ENCODE measurements around the gene RESP18. TPM values are rescaled to one million over a fixed set of nuclear protein-coding genes. Genes with fewer than 3 reads are reported as not detected.
A peak's percentile ranks its signal among the peaks of the same experiment; 100 is the strongest.

The RESP18 gene
- total RNA-seq, 4 donors from 2014 or later = not detected

- no peak for DNase-seq (ENCODE audit: low spot score in 2 of 2)
- TF ChIP-seq CTCF (IDR thresholded peaks at IDR 0.05) = no peak
- peak in 1 of 2 donors; percentile 17 for TF ChIP-seq POLR2A (IDR thresholded peaks at IDR 0.05)
- TF ChIP-seq EP300 (IDR thresholded peaks at IDR 0.05) = peak in 1 of 2 donors; percentile 46
- H3K27me3 ChIP-seq = no peaks in the 10 kb centered on the region
- peak overlapping the region; percentile 66 to 100 (median 100) for H3K27ac ChIP-seq
- whole genome bisulfite sequencing, 2 donors = 51 to 60% methylated on average over 5 of the region's 5 CpGs
- H3K36me3 ChIP-seq = peaks cover 0 to 53% (median 6%) of the 10 kb centered on the region in 3 donors
- no peaks in the 10 kb centered on the region for H3K9me3 ChIP-seq
- H3K4me1 ChIP-seq = peaks cover 0 to 89% (median 47%) of the 10 kb centered on the region in 4 donors
- no peak overlapping the region for H3K4me3 ChIP-seq
These were observed 50.2 kb downstream of the RESP18 start for GRCh38 chr2:219282375-219282774.

GRCh38 chr2:219281588-219281987, 51.0 kb downstream of the RESP18 start:
- no peak overlapping the region for H3K4me3 ChIP-seq
- DNase-seq (ENCODE audit: low spot score in 2 of 2) = no peak
- 56 to 80% methylated on average over 8 of the region's 8 CpGs for WGBS, 2 donors
- H3K27me3 ChIP-seq = no peaks in the 10 kb centered on the region
- TF ChIP-seq CTCF (IDR thresholded peaks at IDR 0.05) = no peak
- no peak for TF ChIP-seq EP300 (IDR thresholded peaks at IDR 0.05)
- TF ChIP-seq POLR2A (IDR thresholded peaks at IDR 0.05) = no peak
- peaks cover 0 to 53% (median 6%) of the 10 kb centered on the region in 3 donors for H3K36me3 ChIP-seq
- peaks cover 0 to 82% (median 40%) of the 10 kb centered on the region in 4 donors for H3K4me1 ChIP-seq
- H3K9me3 ChIP-seq = no peaks in the 10 kb centered on the region
- peak overlapping the region; percentile 66 to 100 (median 100) for H3K27ac ChIP-seq

- Histone ChIP-seq H3K36me3 (peaks cover 0 to 52% (median 6%) of the 10 kb centered on the region in 3 donors), H3K9me3 (no peaks in the 10 kb centered on the region), H3K27ac (peak overlapping the region; percentile 94 to 100 (median 100)), H3K27me3 (no peaks in the 10 kb centered on the region), H3K4me1 (peaks cover 0 to 73% (median 35%) of the 10 kb centered on the region in 4 donors), H3K4me3 (peak overlapping the region in 3 of 4 donors; percentile 82 to 95 (median 85))
- 79 to 86% methylated on average over 4 of the region's 4 CpGs for WGBS, 2 donors
- TF ChIP-seq CTCF (IDR thresholded peaks at IDR 0.05) (no peak), EP300 (IDR thresholded peaks at IDR 0.05) (no peak), POLR2A (IDR thresholded peaks at IDR 0.05) (no peak)
- no peak for DNase-seq (ENCODE audit: low spot score in 2 of 2)
These were observed 51.9 kb downstream of the RESP18 start for GRCh38 chr2:219280651-219281050.

DNA sequence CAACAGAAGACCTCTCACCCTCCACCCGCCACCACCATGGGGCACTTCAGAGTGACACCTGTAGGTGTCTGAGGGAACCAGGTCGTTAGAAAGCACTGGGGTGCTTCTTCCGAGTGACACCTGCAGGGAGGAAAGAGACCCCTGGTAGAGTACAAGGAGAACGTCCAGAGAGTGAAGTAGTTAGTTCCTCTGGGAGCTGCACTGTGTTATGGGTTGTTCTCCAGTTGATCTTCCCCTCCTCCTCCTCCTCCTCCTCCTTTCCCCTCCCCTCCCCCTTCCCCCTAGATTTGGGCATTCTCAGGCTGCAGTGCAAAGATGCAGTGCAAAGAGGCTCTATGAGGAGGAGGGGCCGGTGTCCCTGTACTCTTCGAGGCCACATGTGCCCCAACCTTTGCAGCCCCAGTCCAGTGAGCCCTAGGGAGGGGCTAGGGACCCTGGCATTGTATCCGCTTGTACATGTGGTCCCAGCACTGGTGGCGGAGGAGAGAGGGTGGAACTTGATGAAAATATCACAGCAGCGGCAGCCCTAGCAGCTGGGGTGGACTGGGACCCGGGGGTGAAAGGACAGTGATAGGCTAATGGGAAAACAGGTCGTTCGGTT, 52.5 kb downstream of the RESP18 start:
- no peak for TF ChIP-seq CTCF (IDR thresholded peaks at IDR 0.05)
- TF ChIP-seq EP300 (IDR thresholded peaks at IDR 0.05) = no peak
- TF ChIP-seq POLR2A (IDR thresholded peaks at IDR 0.05) = no peak
- peaks cover 0 to 66% (median 30%) of the 10 kb centered on the region in 4 donors for H3K4me1 ChIP-seq
- 30 to 43% methylated on average over 11 to 12 of the region's 12 CpGs for WGBS, 2 donors
- no peak for DNase-seq (ENCODE audit: low spot score in 2 of 2)
- peak overlapping the region; percentile 94 to 100 (median 100) for H3K27ac ChIP-seq
- H3K36me3 ChIP-seq = peaks cover 0 to 46% (median 3%) of the 10 kb centered on the region in 3 donors
- H3K9me3 ChIP-seq = no peaks in the 10 kb centered on the region
- H3K27me3 ChIP-seq = no peaks in the 10 kb centered on the region
- peak overlapping the region; percentile 65 to 95 (median 84) for H3K4me3 ChIP-seq

DNA sequence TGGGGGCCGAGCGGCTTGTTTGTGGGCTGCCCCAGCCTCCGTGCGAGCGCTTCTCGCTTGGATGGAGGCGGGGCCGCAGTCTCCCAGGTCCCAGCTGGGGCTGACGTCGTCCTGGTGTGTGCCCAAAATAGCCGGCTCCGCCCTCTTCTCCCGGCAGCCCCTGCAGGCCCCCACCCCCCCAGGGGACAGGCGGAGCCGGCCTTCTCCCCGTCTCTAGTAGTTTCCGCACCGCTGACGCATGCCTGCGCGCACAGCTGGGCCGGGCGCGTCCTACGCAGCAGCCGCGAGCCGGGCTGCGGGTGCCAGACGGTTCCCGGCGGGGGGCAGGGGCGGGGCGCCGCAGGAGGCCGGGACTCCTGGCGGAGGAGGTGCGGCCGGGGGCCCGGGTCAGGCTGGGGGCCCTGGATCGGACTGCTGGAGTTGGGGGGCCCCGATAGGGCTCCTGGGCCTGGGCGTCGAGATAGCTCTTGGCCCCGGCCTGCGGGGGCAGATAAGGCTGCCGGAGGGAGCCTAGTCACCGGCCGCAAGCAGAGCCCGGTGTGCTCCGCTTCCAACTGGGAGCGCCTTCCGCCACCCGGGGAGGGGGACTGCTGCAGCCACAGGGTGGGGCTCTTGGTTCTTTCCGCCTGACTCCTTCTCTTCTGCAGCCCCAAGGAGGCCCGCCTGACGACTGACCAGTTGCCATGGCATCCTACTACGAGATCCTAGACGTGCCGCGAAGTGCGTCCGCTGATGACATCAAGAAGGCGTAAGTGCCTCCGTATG, 53.2 kb downstream of the RESP18 start, which contains the start of gene DNAJB2:
Gene DNAJB2, plus strand, starts transcription at position 216 of the 765 bp plus-strand sequence. Its CDS starts 468 bp downstream, at position 684.
- WGBS, 2 donors = 0% methylated on average over 8 to 40 of the region's 65 CpGs
- Histone ChIP-seq H3K9me3 (no peaks in the 10 kb centered on the region), H3K36me3 (peaks cover 0 to 39% (median 0%) of the 10 kb centered on the region in 3 donors), H3K4me3 (peak within 1 kb of the TSS; percentile 65 to 95 (median 84)), H3K27me3 (no peaks in the 10 kb centered on the region), H3K27ac (peak within 1 kb of the TSS; percentile 94 to 100 (median 100)), H3K4me1 (peaks cover 0 to 59% (median 29%) of the 10 kb centered on the region in 4 donors)
- TF ChIP-seq EP300 (IDR thresholded peaks at IDR 0.05) (peak; percentile 98 to 99), POLR2A (IDR thresholded peaks at IDR 0.05) (peak; percentile 90 to 95), CTCF (IDR thresholded peaks at IDR 0.05) (peak in 2 of 5 experiments; percentile 30 to 49)
- DNase-seq (ENCODE audit: low spot score in 2 of 2) = peak; percentile 96 to 97

Data from tibial nerve (tissue), 4 donors.